Measurements from ENCODE around the gene ATP9B. TPM values are rescaled to one million over a fixed set of nuclear protein-coding genes. Genes with fewer than 3 reads are reported as not detected.

The ATP9B gene
- total RNA-seq, 1 donor from 2014 or later, result 15.8 TPM

- TF ChIP-seq CTCF (IDR thresholded peaks at IDR 0.05), result no peak
- Mint-ChIP-seq H3K4me3 (ENCODE audit: unreplicated experiment) (no peak overlapping the region), H3K27ac (ENCODE audit: unreplicated experiment) (no peak overlapping the region), H3K9me3 (ENCODE audit: low read depth) (no peaks in the 10 kb centered on the region), H3K4me1 (ENCODE audit: low read depth) (peaks cover 6% of the 10 kb centered on the region), H3K36me3 (ENCODE audit: low read depth) (peaks cover 4% of the 10 kb centered on the region), H3K27me3 (ENCODE audit: low read depth) (no peaks in the 10 kb centered on the region)
- DNase-seq (ENCODE audit: low spot score), result no peak
These were observed 173.1 kb downstream of the ATP9B start for GRCh38 chr18:79242246-79242645.

- Mint-ChIP-seq H3K27me3 (ENCODE audit: low read depth) (no peaks in the 10 kb centered on the region), H3K27ac (ENCODE audit: unreplicated experiment) (no peak overlapping the region), H3K9me3 (ENCODE audit: low read depth) (no peaks in the 10 kb centered on the region), H3K4me1 (ENCODE audit: low read depth) (peaks cover 6% of the 10 kb centered on the region), H3K36me3 (ENCODE audit: low read depth) (no peaks in the 10 kb centered on the region), H3K4me3 (ENCODE audit: unreplicated experiment) (no peak overlapping the region)
- no peak for DNase-seq (ENCODE audit: low spot score)
- TF ChIP-seq CTCF (IDR thresholded peaks at IDR 0.05), result no peak
These were observed 176.4 kb downstream of the ATP9B start for GRCh38 chr18:79245517-79246001.

- peaks cover 6% of the 10 kb centered on the region for H3K4me1 Mint-ChIP-seq (ENCODE audit: low read depth)
- no peaks in the 10 kb centered on the region for H3K9me3 Mint-ChIP-seq (ENCODE audit: low read depth)
- H3K4me3 Mint-ChIP-seq (ENCODE audit: unreplicated experiment), result peak overlapping the region; percentile 60
- H3K27ac Mint-ChIP-seq (ENCODE audit: unreplicated experiment), result peak overlapping the region; percentile 32
- H3K36me3 Mint-ChIP-seq (ENCODE audit: low read depth), result no peaks in the 10 kb centered on the region
- no peaks in the 10 kb centered on the region for H3K27me3 Mint-ChIP-seq (ENCODE audit: low read depth)
- no peak for DNase-seq (ENCODE audit: low spot score)
- TF ChIP-seq CTCF (IDR thresholded peaks at IDR 0.05), result peak; percentile 94
These were observed 177.3 kb downstream of the ATP9B start for GRCh38 chr18:79246309-79247108.

- DNase-seq (ENCODE audit: low spot score), result no peak
- no peak overlapping the region for H3K27ac Mint-ChIP-seq (ENCODE audit: unreplicated experiment)
- H3K9me3 Mint-ChIP-seq (ENCODE audit: low read depth), result no peaks in the 10 kb centered on the region
- TF ChIP-seq CTCF (IDR thresholded peaks at IDR 0.05), result no peak
- no peak overlapping the region for H3K4me3 Mint-ChIP-seq (ENCODE audit: unreplicated experiment)
- no peaks in the 10 kb centered on the region for H3K36me3 Mint-ChIP-seq (ENCODE audit: low read depth)
- peaks cover 6% of the 10 kb centered on the region for H3K4me1 Mint-ChIP-seq (ENCODE audit: low read depth)
- H3K27me3 Mint-ChIP-seq (ENCODE audit: low read depth), result no peaks in the 10 kb centered on the region
These were observed 179.4 kb downstream of the ATP9B start for GRCh38 chr18:79248495-79249060.

GRCh38 chr18:79250301-79250981 is 181.2 kb downstream of the ATP9B start:
- Mint-ChIP-seq H3K27ac (ENCODE audit: unreplicated experiment) (no peak overlapping the region), H3K4me3 (ENCODE audit: unreplicated experiment) (no peak overlapping the region), H3K27me3 (ENCODE audit: low read depth) (no peaks in the 10 kb centered on the region), H3K4me1 (ENCODE audit: low read depth) (peaks cover 6% of the 10 kb centered on the region), H3K36me3 (ENCODE audit: low read depth) (peaks cover 3% of the 10 kb centered on the region), H3K9me3 (ENCODE audit: low read depth) (no peaks in the 10 kb centered on the region)
- DNase-seq (ENCODE audit: low spot score), result no peak
- TF ChIP-seq CTCF (IDR thresholded peaks at IDR 0.05), result no peak

All from chondrocyte (in vitro differentiated cells).